Right lobe of liver (tissue), 4 donors: ENCODE results near the gene XRCC6.

Source experiments
- CTCF ChIP-seq, 4 donors: fragments of 200-600 bp in 3 of 4; fragments of 450-650 bp in 1 of 4; IDR thresholded peaks; one replicate each; pipeline versions ENCODE4 v1.5.1 to v1.8.0; 2016 to 2022; ENCODE audit warnings: antibody characterized with exemption in 4 of 4, mild to moderate bottlenecking in 2 of 4
- POLR2A ChIP-seq: fragments of 450-650 bp; IDR thresholded peaks from one replicate; pipeline ENCODE4 v1.6.1; 2017; ENCODE audit warnings: antibody characterized with exemption, mild to moderate bottlenecking
- donor health status: DM: no; HTN: no; CAD: no.
- donor health status: DM: no; HTN: no; CAD: no.
- donor health status: DM: no; HTN: yes; CAD: no.

GRCh38 chr22:41664490-41664889 lies 43.4 kb downstream of the XRCC6 start:
- TF ChIP-seq CTCF (IDR thresholded peaks at IDR 0.05) (no peak), POLR2A (no peak)
